Neural cell (in vitro differentiated cells): ENCODE data around the gene CKAP4.

Experiments used
- POLR2AphosphoS5 ChIP-seq: IDR thresholded peaks from 2 replicates; pipeline ENCODE4 v1.6.1; 2012
- SMC3 ChIP-seq: fragments of 450-650 bp; conservative IDR thresholded peaks from 2 replicates; pipeline ENCODE4 v1.6.1; 2014; ENCODE audit warnings: antibody characterized with exemption, mild to moderate bottlenecking, moderate library complexity; ENCODE audit not compliant: poor library complexity

GRCh38 chr12:106255952-106256351, 8.1 kb upstream of the CKAP4 start:
- TF ChIP-seq SMC3: no peak
- TF ChIP-seq POLR2AphosphoS5: no peak
